ENCODE results near the gene TARBP1. TPM values are rescaled to one million over a fixed set of nuclear protein-coding genes. Genes with fewer than 3 reads are reported as not detected.

Gene TARBP1
- total RNA-seq, 4 donors from 2014 or later, result 13.2 to 39.2 (median 27.6) TPM

DNA sequence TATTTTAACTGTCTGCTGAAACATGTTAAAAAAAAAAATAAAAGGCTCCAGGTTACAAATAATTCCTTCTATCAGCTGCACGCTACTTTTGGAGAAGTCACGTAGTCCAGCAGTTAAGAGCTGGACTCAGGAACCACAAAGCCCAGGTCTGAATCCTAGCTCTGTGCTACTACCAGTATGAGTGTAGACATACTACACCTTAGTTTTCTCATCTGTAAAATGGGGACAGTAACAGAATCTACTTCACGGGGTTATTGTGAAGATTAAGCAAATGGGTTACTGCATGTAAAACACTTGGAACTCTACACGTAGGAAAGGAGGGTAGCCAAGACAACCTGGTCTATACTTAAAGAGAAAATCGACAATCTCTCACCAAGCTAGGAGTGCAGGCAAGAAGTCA, 48.3 kb downstream of the TARBP1 start:
- intact Hi-C loops (cut with DNase I), result no loop called here

DNA sequence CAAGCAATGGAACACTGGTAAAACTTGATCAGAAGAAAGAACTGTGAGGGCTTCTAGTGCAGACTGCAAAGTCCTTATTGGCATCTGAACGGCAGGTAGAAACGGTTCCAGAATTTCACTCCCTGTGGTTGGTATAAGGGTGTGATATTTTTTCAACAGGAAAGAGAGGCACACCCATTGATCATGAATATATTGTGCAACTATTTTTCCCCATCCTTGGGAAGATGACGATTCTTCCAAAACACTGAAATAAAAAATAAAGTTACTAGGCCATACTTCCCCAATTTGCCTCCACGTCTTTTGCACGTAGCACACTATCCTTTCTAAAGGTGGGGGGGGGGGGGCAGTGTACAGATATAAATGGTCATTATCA, 49.6 kb downstream of the TARBP1 start:
- TF ChIP-seq POLR2A (IDR thresholded peaks at IDR 0.05), result no peak
- TF ChIP-seq, protein P1, sequence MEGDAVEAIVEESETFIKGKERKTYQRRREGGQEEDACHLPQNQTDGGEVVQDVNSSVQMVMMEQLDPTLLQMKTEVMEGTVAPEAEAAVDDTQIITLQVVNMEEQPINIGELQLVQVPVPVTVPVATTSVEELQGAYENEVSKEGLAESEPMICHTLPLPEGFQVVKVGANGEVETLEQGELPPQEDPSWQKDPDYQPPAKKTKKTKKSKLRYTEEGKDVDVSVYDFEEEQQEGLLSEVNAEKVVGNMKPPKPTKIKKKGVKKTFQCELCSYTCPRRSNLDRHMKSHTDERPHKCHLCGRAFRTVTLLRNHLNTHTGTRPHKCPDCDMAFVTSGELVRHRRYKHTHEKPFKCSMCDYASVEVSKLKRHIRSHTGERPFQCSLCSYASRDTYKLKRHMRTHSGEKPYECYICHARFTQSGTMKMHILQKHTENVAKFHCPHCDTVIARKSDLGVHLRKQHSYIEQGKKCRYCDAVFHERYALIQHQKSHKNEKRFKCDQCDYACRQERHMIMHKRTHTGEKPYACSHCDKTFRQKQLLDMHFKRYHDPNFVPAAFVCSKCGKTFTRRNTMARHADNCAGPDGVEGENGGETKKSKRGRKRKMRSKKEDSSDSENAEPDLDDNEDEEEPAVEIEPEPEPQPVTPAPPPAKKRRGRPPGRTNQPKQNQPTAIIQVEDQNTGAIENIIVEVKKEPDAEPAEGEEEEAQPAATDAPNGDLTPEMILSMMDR (IDR thresholded peaks at IDR 0.05), result no peak
- 80 to 81% methylated on average over 5 of the region's 5 CpGs for WGBS, 2 donors
- peaks cover 0 to 90% (median 7%) of the 10 kb centered on the region in 3 donors for H3K36me3 ChIP-seq

More for the DNA sequence above, 48.3 kb downstream of the TARBP1 start:
- no peaks in the 10 kb centered on the region for H3K9me3 ChIP-seq
- no peak overlapping the region for H3K4me3 ChIP-seq
- H3K27me3 ChIP-seq, result no peaks in the 10 kb centered on the region
- peaks cover 0 to 90% (median 7%) of the 10 kb centered on the region in 3 donors for H3K36me3 ChIP-seq
- WGBS, 2 donors, result 90 to 94% methylated on average over 5 of the region's 5 CpGs
- TF ChIP-seq, protein P1 (IDR thresholded peaks at IDR 0.05), result no peak
- no peak for TF ChIP-seq POLR2A (IDR thresholded peaks at IDR 0.05)
- no peak for DNase-seq
- no peak overlapping the region for H3K27ac ChIP-seq
- H3K4me1 ChIP-seq, result no peaks in the 10 kb centered on the region

DNA sequence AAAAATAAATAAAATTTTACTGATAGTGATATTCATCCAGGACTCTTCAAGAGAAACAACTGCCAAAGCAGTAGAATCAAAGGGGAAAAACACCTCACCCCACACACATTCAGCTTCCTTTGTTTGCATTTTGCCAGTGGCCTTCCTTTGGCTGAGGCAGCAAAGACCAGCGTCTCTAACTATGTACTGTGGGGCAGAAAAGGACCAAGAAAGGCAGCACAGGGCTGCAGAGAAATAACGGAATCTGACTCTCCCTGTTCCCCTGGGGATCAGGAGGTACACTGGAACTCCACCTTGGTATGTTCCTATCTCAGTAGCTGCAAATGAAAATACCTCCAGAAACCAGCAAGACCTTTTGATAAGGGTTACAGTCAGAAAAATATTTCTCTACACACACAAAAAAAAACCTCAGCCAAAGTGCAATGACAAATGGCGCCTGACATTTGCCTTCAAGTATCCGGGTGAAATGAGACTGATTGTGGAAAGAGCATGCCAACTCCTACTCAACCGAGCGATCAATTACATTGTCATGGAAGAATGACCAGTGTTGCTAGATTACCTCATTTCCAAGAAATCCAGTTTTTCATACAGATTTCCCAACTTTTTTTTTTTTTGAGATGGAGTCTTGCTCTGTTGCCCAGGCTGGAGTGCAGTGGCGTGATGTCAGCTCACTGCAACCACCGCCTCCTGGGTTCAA, 50.9 kb downstream of the TARBP1 start:
- H3K36me3 ChIP-seq, result peaks cover 0 to 93% (median 1%) of the 10 kb centered on the region in 3 donors
- H3K4me3 ChIP-seq, result no peak overlapping the region
- intact Hi-C loops (cut with DNase I), result no loop called here
- H3K9me3 ChIP-seq, result no peaks in the 10 kb centered on the region
- no peak for DNase-seq
- no peak overlapping the region for H3K27ac ChIP-seq
- H3K27me3 ChIP-seq, result no peaks in the 10 kb centered on the region
- no peak for TF ChIP-seq POLR2A (IDR thresholded peaks at IDR 0.05)
- TF ChIP-seq, protein P1 (IDR thresholded peaks at IDR 0.05), result no peak
- 81 to 82% methylated on average over 8 of the region's 8 CpGs for WGBS, 2 donors
- no peaks in the 10 kb centered on the region for H3K4me1 ChIP-seq

More for the DNA sequence above, 49.6 kb downstream of the TARBP1 start:
- Histone ChIP-seq H3K9me3 (no peaks in the 10 kb centered on the region), H3K27me3 (no peaks in the 10 kb centered on the region), H3K4me3 (no peak overlapping the region), H3K27ac (no peak overlapping the region), H3K4me1 (no peaks in the 10 kb centered on the region)
- no peak for DNase-seq
- intact Hi-C loops (cut with DNase I), result no loop called here

GRCh38 chr1:234413990-234414389, 65.0 kb downstream of the TARBP1 start:
- Histone ChIP-seq H3K27ac (no peak overlapping the region), H3K4me3 (no peak overlapping the region), H3K36me3 (peaks cover 0 to 94% (median 0%) of the 10 kb centered on the region in 3 donors), H3K27me3 (no peaks in the 10 kb centered on the region), H3K4me1 (no peaks in the 10 kb centered on the region), H3K9me3 (no peaks in the 10 kb centered on the region)
- no peak for DNase-seq
- TF ChIP-seq POLR2A (IDR thresholded peaks at IDR 0.05), result no peak
- TF ChIP-seq, protein P1 (IDR thresholded peaks at IDR 0.05), result no peak
- intact Hi-C loops (cut with DNase I), result no loop called here
- WGBS, 2 donors, result 80 to 88% methylated on average over 4 of the region's 4 CpGs

- Histone ChIP-seq H3K9me3 (no peaks in the 10 kb centered on the region), H3K36me3 (peaks cover 0 to 92% (median 0%) of the 10 kb centered on the region in 3 donors), H3K4me1 (no peaks in the 10 kb centered on the region), H3K4me3 (no peak overlapping the region), H3K27me3 (no peaks in the 10 kb centered on the region), H3K27ac (no peak overlapping the region)
- DNase-seq, result no peak
- TF ChIP-seq, protein P1 (IDR thresholded peaks at IDR 0.05), result no peak
- no peak for TF ChIP-seq POLR2A (IDR thresholded peaks at IDR 0.05)
- intact Hi-C loops (cut with DNase I), result no loop called here
- 92 to 96% methylated on average over 9 of the region's 9 CpGs for WGBS, 2 donors
Observed at GRCh38 chr1:234413485-234413884, 65.5 kb downstream of the TARBP1 start.

Data from esophagus squamous epithelium (tissue), 5 donors.